Gastroesophageal sphincter (tissue), 3 donors: Measurements from ENCODE around the gene NHS.

Experiments
- POLR2A ChIP-seq, 2 donors: fragments of 450-650 bp; IDR thresholded peaks; one replicate each; pipeline ENCODE4 v1.6.1; 2017; ENCODE audit warnings: antibody characterized with exemption in 2 of 2, mild to moderate bottlenecking in 2 of 2, moderate library complexity in 1 of 2
- POLR2AphosphoS5 ChIP-seq: sonication (generic); formaldehyde crosslinking; IDR thresholded peaks from one replicate; pipeline ENCODE4 v1.6.1; 2017; ENCODE audit warnings: antibody characterized with exemption
- TF ChIP-seq, protein P1 (sequence below), 4 experiments: fragments of 200-600 bp in 2 of 4; fragments of 450-650 bp in 2 of 4; sonication (generic) in 1 of 4; IDR thresholded peaks; one replicate each; pipeline ENCODE4 v1.5.1; 2017 to 2019; ENCODE audit warnings: antibody characterized with exemption in 4 of 4, mild to moderate bottlenecking in 2 of 4, moderate library complexity in 2 of 4

DNA sequence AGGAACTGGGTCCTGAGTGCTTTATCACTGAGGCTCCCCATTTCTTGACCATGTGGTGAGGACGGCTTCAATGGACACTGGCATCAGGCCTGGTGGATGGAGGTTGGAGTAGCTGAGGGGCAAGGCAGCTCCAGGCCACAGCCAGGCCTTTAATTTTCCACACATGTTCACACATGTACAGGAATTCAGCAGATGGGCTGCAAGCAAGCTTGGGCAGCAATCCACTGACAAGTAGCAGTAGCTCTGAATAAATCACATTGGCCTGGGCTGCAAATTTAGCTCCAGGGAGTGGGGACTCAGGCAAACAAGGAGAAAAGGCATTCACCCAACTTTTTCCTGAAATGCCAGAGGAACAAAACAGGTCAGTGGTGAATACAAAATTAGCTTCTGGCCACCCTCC, 254.5 kb downstream of the NHS start:
- TF ChIP-seq POLR2A (IDR thresholded peaks at IDR 0.05) = no peak
- no peak for TF ChIP-seq POLR2AphosphoS5
- TF ChIP-seq, protein P1, sequence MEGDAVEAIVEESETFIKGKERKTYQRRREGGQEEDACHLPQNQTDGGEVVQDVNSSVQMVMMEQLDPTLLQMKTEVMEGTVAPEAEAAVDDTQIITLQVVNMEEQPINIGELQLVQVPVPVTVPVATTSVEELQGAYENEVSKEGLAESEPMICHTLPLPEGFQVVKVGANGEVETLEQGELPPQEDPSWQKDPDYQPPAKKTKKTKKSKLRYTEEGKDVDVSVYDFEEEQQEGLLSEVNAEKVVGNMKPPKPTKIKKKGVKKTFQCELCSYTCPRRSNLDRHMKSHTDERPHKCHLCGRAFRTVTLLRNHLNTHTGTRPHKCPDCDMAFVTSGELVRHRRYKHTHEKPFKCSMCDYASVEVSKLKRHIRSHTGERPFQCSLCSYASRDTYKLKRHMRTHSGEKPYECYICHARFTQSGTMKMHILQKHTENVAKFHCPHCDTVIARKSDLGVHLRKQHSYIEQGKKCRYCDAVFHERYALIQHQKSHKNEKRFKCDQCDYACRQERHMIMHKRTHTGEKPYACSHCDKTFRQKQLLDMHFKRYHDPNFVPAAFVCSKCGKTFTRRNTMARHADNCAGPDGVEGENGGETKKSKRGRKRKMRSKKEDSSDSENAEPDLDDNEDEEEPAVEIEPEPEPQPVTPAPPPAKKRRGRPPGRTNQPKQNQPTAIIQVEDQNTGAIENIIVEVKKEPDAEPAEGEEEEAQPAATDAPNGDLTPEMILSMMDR (IDR thresholded peaks at IDR 0.05) = no peak
